Measurements from ENCODE around the gene TM9SF4.

DNA sequence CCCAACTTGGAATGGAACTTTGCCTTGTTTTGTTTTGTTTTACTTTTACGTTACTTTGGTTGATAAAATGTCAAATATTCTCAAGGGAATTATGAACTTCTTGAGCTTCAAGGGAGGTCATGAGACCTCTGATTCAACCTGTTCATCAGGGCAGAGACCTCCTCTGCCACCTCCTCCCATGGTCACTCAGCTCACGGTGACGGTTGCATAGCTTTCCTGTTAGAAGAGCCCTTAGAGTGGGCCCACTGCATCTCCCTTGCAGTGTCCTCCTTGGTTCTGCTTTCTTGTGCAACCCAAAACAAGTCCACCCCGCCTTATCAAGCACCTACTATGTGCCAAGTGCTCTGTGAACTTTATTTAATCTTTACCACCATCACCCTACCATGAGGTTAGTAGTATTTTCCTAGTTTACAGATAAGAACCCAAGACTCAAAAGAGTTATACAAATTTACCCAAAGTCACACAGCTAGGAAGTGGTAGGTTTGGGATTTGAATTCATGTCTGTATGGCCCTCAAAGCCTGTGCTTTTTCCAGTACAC, 15.5 kb downstream of the TM9SF4 start:
- TF ChIP-seq, protein P1, sequence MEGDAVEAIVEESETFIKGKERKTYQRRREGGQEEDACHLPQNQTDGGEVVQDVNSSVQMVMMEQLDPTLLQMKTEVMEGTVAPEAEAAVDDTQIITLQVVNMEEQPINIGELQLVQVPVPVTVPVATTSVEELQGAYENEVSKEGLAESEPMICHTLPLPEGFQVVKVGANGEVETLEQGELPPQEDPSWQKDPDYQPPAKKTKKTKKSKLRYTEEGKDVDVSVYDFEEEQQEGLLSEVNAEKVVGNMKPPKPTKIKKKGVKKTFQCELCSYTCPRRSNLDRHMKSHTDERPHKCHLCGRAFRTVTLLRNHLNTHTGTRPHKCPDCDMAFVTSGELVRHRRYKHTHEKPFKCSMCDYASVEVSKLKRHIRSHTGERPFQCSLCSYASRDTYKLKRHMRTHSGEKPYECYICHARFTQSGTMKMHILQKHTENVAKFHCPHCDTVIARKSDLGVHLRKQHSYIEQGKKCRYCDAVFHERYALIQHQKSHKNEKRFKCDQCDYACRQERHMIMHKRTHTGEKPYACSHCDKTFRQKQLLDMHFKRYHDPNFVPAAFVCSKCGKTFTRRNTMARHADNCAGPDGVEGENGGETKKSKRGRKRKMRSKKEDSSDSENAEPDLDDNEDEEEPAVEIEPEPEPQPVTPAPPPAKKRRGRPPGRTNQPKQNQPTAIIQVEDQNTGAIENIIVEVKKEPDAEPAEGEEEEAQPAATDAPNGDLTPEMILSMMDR (IDR thresholded peaks at IDR 0.05) = no peak
- TF ChIP-seq POLR2AphosphoS5 (IDR thresholded peaks at IDR 0.05) = no peak
- TF ChIP-seq POLR2A (IDR thresholded peaks at IDR 0.05; ENCODE audit: low read depth) = no peak
- TF ChIP-seq EP300 (IDR thresholded peaks at IDR 0.05) = no peak

All from esophagus muscularis mucosa (tissue), 4 donors.